Endodermal cell (in vitro differentiated cells): ENCODE data around the gene MAML2. TPM values are rescaled to one million over a fixed set of nuclear protein-coding genes. Genes with fewer than 3 reads are reported as not detected.

Experiments used
- DNase-seq: peaks from one replicate; pipeline ENCODE4 v3.0.0-alpha.2; 2017
- H3K27ac ChIP-seq: 2 replicates; pipeline ENCODE4 v1.5.1; 2013; ENCODE audit warnings: mild to moderate bottlenecking, low read depth, low read length, moderate library complexity
- H3K27me3 ChIP-seq: 2 replicates; pipeline ENCODE4 v1.6.1; 2013; ENCODE audit warnings: mild to moderate bottlenecking, low read length, moderate library complexity; ENCODE audit not compliant: insufficient read depth, control insufficient read depth, poor library complexity, severe bottlenecking
- H3K36me3 ChIP-seq: 2 replicates; pipeline ENCODE4 v1.7.0; 2013; ENCODE audit warnings: mild to moderate bottlenecking, low read length, moderate library complexity; ENCODE audit not compliant: control insufficient read depth, insufficient read depth
- H3K4me1 ChIP-seq: one replicate; pipeline ENCODE4 v1.7.0; 2013; ENCODE audit warnings: low read length; ENCODE audit not compliant: control insufficient read depth, insufficient read depth
- H3K4me3 ChIP-seq: 2 replicates; pipeline ENCODE4 v1.5.1; 2013; ENCODE audit warnings: mild to moderate bottlenecking, low read length, moderate library complexity
- H3K9ac ChIP-seq: 2 replicates; pipeline ENCODE4 v1.6.1; 2013; ENCODE audit warnings: mild to moderate bottlenecking, low read length, moderate library complexity; ENCODE audit not compliant: poor library complexity, severe bottlenecking; ENCODE audit errors: extremely low read depth
- H3K9me3 ChIP-seq: 2 replicates; pipeline ENCODE4 v1.6.1; 2013; ENCODE audit warnings: mild to moderate bottlenecking, low read length, moderate library complexity; ENCODE audit not compliant: control insufficient read depth
- H3K27ac Mint-ChIP-seq: 2 replicates; pipeline ENCODE4 v1.8.0; 2020; ENCODE audit warnings: mixed read lengths
- H3K27me3 Mint-ChIP-seq: 2 replicates; pipeline ENCODE4 v1.8.0; 2021; ENCODE audit warnings: mild to moderate bottlenecking, mixed read lengths; ENCODE audit not compliant: insufficient read depth
- H3K36me3 Mint-ChIP-seq: 2 replicates; pipeline ENCODE4 v1.8.0; 2020; ENCODE audit warnings: low read depth, mixed read lengths
- H3K4me1 Mint-ChIP-seq: 2 replicates; pipeline ENCODE4 v1.8.0; 2020; ENCODE audit warnings: mixed read lengths
- H3K4me3 Mint-ChIP-seq: 2 replicates; pipeline ENCODE4 v1.8.0; 2020; ENCODE audit warnings: mild to moderate bottlenecking, moderate library complexity, mixed read lengths
- H3K9me3 Mint-ChIP-seq: 2 replicates; pipeline ENCODE4 v1.8.0; 2020; ENCODE audit warnings: mild to moderate bottlenecking, mixed read lengths
- WGBS, 2 experiments: methylation state at CpG; one replicate each; pipeline versions ENCODE4 v1.1.5 to v1.1.7; 2013; ENCODE audit warnings: missing lambda C conversion rate in 2 of 2, mixed read lengths in 1 of 2; ENCODE audit not compliant: insufficient coverage in 1 of 2, insufficient read length in 1 of 2; 5-methylcytosine and 5-hydroxymethylcytosine counted together
- total RNA-seq, 2 donors: library from RNA; stranded (reverse); fragmentation: NEBNext Ultra II Directional in 1 of 2; extraction: Animal tissue kit (Norgen Biotek cat#: 25700) in 1 of 2; gene quantifications; 2 replicates in 1 of 2; 3 replicates in 1 of 2; pipeline ENCODE4 v1.2.1, GENCODE V29; 2021
- TF ChIP-seq, protein P1 (sequence below): fragments of 200-600 bp; sonication (generic); conservative IDR thresholded peaks from 2 replicates; pipeline ENCODE4 v1.5.0; 2021; ENCODE audit warnings: antibody characterized with exemption, mild to moderate bottlenecking

Gene MAML2
- total RNA-seq, 2 donors from 2014 or later = 6.6 to 8.0 TPM

DNA sequence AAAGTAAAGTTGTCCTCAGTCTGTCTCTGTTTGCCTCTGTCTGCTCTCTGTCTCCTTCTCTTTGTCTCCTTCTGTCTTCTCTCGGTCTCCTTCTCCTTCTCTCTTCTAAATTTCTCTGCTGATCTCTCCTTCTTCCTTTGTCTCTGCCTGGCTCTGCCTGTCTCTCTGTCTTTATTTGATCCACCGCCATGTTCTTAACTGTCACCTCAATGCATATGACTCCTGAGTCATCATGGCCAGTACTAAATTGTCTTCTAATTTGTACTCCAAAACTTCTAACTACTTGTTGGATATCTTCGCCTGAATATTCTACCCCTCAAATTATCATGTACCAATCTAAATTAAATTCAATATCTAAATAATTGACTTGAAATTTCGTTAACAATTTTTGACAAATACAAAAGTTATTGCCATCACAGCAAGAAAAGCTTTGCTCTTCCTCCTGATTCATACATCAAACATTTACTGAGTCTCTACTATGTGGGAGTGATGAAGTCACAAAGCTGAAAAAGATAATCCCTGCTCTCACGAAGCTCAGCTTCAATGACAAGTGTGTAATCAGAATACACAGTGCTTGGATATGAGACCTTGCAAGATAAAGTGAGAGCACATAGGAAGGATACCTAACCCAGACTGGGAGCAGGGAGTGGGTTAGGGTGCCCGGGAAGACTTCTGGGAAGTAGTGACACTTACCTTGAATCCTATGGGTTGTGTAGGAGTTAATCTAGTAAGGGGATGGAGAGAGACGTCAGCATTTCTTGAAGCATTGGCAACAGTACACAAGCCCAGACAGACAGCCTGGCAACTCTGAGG lies 193.0 kb downstream of the MAML2 start:
- 94 to 95% methylated on average over 6 to 7 of the region's 7 CpGs for WGBS, 2 experiments
- Histone ChIP-seq H3K4me3 (no peak overlapping the region), H3K27ac (no peak overlapping the region), H3K27me3 (no peaks in the 10 kb centered on the region), H3K9me3 (no peaks in the 10 kb centered on the region), H3K9ac (no peak overlapping the region), H3K36me3 (no peaks in the 10 kb centered on the region), H3K4me1 (peaks cover 13% of the 10 kb centered on the region)
- Mint-ChIP-seq H3K27ac (no peak overlapping the region), H3K4me1 (peaks cover 30% of the 10 kb centered on the region), H3K27me3 (no peaks in the 10 kb centered on the region), H3K36me3 (no peaks in the 10 kb centered on the region), H3K9me3 (no peaks in the 10 kb centered on the region), H3K4me3 (no peak overlapping the region)
- TF ChIP-seq, protein P1, sequence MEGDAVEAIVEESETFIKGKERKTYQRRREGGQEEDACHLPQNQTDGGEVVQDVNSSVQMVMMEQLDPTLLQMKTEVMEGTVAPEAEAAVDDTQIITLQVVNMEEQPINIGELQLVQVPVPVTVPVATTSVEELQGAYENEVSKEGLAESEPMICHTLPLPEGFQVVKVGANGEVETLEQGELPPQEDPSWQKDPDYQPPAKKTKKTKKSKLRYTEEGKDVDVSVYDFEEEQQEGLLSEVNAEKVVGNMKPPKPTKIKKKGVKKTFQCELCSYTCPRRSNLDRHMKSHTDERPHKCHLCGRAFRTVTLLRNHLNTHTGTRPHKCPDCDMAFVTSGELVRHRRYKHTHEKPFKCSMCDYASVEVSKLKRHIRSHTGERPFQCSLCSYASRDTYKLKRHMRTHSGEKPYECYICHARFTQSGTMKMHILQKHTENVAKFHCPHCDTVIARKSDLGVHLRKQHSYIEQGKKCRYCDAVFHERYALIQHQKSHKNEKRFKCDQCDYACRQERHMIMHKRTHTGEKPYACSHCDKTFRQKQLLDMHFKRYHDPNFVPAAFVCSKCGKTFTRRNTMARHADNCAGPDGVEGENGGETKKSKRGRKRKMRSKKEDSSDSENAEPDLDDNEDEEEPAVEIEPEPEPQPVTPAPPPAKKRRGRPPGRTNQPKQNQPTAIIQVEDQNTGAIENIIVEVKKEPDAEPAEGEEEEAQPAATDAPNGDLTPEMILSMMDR = no peak
- DNase-seq = no peak

DNA sequence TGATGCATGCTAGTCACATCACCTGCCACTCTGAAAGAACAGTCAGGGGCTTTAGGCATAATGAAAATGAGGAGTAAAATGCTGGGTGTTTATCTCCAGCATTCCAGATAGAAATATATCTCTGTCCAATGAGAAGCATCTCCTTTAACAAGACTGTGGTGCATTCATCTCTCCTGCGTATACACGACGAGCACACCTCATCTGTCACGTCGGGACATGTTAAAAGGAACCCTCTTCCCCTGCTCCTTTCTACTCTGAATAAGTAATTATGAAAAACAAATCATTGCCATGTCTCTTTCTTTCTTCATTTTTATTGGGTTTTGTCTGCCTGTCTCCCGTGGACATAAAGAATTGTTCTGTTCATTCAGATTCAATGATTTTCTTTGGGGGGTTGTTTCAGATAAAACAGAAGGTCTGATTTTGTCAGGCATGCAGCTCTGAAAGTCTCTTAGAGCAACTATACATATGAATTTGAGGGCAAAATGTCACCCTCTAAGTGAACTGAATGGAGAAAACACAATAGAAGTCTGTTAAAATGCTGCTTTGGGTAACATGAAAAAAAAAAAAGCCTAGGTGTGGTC lies 195.0 kb downstream of the MAML2 start:
- no peak for DNase-seq
- 66 to 89% methylated on average over 5 to 6 of the region's 6 CpGs for WGBS, 2 experiments
- TF ChIP-seq, protein P1 = no peak
- Histone ChIP-seq H3K36me3 (no peaks in the 10 kb centered on the region), H3K4me3 (no peak overlapping the region), H3K4me1 (peaks cover 8% of the 10 kb centered on the region), H3K9ac (no peak overlapping the region), H3K27ac (peak overlapping the region; percentile 75), H3K27me3 (no peaks in the 10 kb centered on the region), H3K9me3 (no peaks in the 10 kb centered on the region)
- no peak overlapping the region for H3K27ac Mint-ChIP-seq
- no peaks in the 10 kb centered on the region for H3K9me3 Mint-ChIP-seq
- H3K4me1 Mint-ChIP-seq = peaks cover 38% of the 10 kb centered on the region
- no peaks in the 10 kb centered on the region for H3K36me3 Mint-ChIP-seq
- H3K27me3 Mint-ChIP-seq = no peaks in the 10 kb centered on the region
- H3K4me3 Mint-ChIP-seq = no peak overlapping the region

DNA sequence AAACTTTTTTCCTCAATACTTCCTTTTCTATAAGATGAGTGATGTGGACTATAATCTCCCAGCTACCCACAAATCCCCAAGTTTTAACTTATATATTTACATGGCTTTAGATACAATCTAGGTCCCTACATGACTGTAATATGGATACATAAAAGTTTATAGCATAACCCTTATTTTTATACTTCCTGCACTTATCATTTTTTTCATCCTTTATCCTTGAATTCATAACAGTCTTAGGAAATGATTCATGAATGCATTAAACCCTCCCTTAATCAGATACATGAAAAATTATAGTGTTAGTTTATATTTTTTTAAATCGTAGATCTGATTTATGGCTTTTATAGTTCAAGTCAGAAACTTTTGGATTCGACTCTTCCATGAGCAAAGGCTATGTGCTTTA lies 195.8 kb downstream of the MAML2 start:
- Histone ChIP-seq H3K9ac (no peak overlapping the region), H3K4me3 (no peak overlapping the region), H3K27me3 (no peaks in the 10 kb centered on the region), H3K4me1 (peaks cover 8% of the 10 kb centered on the region), H3K9me3 (no peaks in the 10 kb centered on the region), H3K36me3 (no peaks in the 10 kb centered on the region), H3K27ac (no peak overlapping the region)
- Mint-ChIP-seq H3K36me3 (no peaks in the 10 kb centered on the region), H3K4me3 (no peak overlapping the region), H3K4me1 (peaks cover 37% of the 10 kb centered on the region), H3K9me3 (no peaks in the 10 kb centered on the region), H3K27me3 (no peaks in the 10 kb centered on the region), H3K27ac (no peak overlapping the region)
- DNase-seq = no peak
- 95% methylated on average over 2 of the region's 2 CpGs; no CpG with 5 or more reads in 1 of the 2 experiments for WGBS, 2 experiments
- TF ChIP-seq, protein P1 = no peak
